NCI-H1436 (cell line): ENCODE results near the gene FCN1.

Experiments used
- DNase-seq: peaks from one replicate; lab custom pipeline; 2025; lab: John Stamatoyannopoulos, UW

FCN1 gene

DNA sequence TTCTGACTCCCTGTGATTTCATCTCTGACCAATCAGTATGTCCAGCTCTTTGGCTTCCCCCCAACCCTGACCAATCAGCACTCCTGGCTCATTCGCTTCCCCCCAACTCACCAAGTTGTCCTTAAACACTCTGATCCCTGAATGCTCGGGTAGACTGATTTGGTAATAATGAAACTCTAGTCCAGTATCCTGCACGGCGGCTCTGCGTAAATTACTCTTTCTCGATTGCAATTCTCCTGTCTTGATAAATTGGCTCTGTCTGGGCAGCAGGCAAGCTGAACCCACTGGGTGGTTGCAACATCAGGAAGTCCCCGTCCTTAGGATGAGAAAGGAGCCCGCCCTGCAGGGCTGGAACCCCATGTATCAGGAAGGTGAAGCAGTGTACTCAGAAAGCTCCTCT, 26.7 kb downstream of the FCN1 start:
- no peak for DNase-seq

DNA sequence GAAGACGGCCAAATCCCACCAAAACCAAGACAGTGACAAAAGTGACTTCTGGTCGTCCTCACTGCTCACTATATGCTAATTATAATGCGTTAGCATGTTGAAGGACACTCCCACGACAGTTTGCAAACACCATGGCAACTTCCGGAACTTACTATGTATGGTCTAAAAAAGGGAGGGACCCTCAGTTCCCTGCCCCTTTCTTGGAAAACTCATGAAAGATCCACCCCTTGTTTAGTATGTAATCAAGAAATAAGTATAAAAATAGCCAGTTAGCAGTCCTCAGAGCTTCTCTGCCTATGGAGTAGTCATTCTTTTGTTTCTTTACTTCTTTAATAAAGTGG, 27.6 kb downstream of the FCN1 start:
- DNase-seq: no peak

DNA sequence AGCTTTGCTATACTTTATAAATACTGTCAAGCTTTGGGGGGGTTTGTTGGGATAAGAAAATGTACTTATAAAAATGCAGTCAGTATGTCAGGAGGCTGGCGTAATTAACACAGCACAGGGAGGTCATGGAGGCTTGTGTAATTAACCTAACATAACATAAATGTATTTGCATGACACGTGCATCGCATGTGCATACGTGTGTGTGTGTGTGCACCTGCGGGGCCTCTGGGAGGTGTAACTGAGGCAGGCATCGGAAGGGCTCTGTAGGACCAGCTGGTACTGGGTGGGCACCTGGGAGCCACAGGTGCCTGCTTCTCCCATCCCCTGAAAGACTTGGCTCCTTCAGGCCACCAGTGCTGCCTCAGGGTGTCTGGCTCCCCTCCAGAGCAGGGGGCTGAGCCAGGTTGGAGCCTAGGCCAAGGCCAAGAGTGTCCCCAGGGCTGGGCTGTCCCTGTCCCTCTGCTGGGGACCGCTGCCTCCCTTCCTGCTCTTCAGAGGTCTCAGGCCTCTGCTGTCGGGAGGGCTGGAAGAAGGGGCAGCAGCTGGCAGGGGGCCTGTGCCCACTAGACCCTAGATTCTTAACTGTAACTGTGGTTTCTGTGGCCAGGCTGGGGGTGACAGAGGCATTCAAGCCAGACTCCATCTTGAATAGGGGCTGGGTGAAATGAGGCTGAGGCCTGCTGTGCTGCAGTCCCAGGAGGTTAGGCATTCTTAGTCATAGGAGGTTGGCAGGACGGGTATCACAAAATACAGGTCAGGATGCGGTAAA, 28.1 kb downstream of the FCN1 start:
- DNase-seq: no peak

DNA sequence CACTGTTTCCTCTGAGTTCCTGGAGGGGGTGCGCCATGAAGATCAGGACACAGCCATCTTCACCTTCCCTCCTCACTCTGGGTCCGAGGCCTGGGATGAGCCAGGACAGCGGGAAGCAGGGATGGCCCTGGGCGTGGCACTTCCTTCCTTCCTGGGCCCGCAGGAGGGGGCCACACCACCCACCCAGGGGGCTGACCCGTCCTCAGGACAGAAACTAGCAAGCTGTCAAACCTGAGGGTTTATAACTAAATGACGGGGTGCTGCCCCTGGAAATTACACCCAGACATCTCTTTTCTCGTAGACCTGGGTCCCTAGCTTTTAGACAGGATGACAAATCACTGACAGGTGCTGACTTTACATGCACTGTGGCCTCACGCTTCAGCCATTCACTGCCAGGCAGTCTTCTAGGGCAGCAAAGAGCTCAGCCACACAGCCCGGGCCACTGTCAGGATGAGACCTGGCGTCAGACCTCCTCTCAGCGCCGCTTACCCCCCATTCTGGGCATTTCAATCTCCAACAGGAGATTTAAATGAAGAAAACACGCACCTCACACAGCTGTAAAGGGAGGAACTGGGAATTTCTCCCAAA, 29.0 kb downstream of the FCN1 start:
- no peak for DNase-seq

DNA sequence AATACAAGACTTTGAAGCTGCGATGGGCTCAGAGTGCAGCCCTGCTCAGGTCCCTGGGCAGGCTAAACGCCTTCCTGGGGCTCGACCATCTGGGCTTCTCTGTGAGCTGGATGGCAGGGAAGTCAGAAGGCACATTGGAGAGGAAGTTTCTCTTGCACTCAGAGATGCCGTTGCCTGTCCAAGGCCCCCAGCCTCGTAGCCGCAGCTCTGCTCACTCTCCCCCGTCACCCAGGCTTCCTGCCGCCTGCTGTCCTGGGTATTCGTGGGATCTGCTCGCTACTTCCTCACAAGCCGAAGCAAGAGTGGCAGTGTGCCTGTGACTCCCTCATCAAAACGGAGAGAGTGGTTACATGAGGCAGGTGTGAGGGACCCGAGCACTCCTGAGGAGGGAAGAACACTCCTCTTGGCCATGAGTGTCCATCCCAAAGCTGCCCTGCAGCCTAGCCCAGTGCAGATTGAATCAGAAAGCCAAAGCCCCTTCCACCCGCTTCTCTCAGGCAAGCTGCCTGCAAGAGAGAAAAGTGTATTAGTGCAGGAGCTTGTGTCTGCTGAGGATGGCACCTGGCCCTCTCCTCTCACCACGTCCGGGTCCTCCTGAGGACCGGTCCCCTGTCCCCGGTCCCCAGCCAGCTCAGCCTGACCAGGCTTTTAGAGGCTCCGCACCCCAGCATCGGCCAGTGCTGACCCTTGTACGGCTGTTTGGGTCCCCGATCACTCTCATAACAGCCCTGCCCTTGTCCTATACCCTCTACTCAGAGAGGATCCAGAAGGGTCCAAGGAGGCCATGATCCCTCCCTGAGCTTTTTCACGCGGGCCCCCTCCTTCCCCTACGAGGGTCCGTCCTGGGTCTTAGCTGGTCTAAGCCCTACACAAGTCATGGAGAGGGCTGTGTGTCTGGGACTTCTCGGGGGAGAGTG, 29.8 kb downstream of the FCN1 start:
- DNase-seq: no peak

DNA sequence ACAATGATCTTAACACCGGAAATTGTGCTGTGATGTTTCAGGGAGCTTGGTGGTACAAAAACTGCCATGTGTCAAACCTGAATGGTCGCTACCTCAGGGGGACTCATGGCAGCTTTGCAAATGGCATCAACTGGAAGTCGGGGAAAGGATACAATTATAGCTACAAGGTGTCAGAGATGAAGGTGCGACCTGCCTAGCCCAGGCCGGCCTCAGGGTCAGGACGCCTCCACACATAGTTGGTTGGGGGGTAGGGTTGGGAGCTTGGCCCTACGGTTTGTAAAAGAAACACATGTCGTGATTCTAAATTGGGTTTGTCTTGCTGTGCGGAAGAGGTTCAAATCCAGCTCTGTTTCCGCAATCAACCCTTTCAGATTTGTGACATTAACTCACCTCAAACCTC, 30.5 kb downstream of the FCN1 start:
- no peak for DNase-seq

DNA sequence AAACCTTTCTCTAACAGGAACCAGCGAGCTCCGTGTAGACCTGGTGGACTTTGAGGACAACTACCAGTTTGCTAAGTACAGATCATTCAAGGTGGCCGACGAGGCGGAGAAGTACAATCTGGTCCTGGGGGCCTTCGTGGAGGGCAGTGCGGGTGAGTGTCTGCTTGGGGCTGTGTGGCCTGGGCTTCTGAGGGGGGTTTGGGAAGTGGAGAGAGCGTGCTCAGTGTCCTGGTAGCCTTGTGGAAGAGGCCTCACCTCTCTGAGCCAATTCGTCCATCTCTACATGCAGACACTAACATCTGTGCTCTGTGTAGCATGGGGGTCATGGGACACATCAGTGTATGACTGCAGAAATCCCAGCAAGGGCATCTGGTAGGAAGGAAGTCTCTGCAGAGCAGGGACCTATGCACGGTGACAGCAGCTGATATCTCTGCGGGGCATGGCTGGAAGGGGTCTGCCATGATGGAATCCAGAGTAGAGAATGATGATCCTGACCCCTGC, 31.2 kb downstream of the FCN1 start:
- DNase-seq: no peak

DNA sequence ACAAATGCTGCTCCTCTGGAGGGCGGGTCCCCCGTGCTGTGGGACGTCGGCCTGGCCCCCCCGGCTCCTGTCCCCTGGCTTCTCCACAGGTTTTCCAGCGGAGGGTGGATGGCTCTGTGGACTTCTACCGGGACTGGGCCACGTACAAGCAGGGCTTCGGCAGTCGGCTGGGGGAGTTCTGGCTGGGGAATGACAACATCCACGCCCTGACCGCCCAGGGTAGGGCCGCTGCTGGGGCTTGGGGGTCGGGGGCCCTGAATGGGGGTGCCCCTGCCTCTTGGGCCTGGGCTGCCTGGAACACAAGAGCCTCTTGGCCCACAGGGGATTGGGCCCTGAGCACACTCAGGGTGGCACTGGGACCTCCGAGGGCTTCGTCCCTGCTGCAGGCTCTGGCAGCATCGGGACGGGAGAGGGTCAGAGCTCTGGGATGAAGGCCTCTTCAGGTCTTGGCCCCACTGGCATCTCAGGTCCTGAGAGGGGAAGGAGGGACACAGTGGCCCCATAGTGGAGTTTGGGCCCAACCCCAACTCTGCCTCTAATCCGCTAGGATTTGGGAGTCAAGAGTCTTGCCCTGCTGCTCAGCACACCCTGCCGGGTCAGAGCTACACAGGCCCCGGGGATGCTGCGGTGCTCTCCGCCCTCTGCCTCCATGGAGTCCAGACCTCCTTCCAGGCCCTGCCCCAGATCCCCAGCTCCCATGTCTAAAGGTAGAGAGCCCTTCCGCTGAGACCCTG, 31.9 kb downstream of the FCN1 start:
- no peak for DNase-seq

DNA sequence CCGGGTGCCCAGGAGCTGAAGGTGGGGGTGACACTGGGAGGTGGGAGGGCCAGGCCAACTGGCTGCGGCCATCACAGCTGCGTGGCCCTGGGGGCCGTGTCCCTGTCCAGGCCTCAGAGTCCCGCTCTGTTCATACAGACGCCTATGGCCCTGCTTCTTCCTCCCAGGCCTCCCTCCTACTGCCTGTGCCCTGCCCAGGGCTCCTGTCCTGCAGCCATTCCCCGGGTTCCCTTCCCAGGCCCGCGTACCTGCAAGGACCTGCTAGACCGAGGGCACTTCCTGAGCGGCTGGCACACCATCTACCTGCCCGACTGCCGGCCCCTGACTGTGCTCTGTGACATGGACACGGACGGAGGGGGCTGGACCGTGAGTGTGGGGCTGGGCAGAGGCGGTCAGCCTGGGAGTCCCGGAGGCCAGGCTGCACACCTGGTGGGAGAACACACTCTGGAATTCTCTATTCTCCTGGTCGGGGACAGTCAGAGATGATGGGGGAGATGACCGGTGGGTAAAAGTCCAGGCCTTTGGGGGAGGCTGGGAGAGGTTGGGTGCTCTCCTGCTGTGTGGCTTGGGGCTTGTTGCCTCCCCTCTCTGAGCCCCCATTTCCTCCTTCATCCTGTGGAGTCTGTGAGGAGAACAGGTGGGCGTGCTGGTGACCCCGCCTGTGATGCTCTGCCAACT, 32.6 kb downstream of the FCN1 start:
- DNase-seq: no peak

DNA sequence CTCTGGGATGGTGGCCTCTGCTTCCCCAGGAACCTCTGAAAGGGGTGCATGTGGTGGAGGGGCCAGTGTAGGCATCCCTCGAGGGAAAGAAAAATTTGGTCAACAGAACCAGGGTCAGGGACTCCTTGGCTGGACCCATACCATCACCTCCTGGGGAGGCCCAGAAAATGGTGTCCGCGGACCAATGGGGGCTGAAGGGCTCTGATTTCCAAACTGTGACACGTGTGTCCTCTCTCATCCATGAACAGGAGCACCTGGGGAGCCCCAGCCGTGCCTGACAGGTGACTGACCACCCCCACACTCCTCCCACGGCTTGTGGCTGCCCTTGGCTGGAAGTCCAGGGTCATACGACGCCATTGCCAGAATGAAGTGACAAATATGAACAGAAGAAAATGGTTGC, 33.2 kb downstream of the FCN1 start:
- no peak for DNase-seq

DNA sequence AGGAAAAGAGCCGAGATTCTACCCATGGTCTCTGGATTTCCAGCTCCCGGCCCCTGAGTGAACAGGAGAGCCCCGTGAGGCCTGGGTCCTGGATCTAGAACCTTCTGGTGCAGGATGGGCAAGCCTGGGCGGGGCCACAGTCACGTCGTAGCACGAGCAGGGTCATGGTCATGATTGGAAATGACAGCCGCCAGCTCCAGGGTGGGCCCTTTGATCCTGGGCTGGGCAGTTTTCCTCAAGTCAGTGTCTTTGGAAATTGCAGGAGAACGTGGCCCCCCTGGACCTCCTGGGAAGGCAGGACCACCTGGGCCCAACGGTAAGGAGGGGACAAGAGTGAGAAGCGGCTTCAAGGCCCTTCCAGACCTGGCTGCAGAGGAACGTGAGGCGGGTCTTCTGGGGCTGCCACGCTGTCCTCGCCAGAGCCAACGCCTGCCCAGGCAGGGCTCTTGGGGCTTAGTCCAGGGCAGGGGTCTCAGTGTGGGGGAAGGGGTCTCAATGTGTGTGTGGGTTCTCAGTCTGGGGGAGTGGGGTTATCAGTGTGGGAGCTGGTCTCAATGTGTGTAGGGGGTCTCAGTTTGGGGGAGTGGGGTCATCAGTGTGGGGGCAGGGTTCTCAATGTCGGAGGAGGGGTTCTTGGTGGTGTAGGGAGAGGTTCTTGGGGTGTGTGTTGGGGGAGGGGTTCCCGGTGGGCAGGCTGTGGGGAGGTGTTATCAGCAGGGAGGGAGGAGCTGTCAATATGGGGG, 34.5 kb downstream of the FCN1 start:
- no peak for DNase-seq

DNA sequence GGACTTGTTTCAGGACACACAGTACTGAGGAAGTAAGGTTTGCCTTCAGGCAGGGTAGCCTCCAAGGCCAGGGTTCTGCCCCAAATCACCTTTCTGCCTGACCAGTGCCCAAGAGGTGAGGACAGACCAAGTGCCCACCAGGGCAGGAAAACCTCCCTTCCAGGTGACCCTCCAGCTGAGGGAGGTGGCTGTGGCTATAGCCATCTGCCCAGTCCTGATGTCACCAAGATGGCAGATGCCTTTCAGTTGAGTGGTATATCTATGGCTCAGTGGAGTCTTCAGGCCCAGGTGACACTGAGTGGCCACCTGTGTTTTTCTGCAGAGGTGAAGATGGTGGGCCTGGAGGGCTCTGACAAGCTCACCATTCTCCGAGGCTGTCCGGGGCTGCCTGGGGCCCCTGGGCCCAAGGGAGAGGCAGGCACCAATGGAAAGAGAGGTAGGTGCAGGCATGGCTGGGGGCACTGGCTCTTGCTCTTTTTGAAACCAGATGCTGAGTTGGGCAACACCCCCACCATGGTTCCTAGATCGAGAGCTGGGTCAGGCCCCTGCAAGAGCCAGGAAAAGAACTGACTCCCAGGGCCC, 35.4 kb downstream of the FCN1 start:
- DNase-seq: no peak

DNA sequence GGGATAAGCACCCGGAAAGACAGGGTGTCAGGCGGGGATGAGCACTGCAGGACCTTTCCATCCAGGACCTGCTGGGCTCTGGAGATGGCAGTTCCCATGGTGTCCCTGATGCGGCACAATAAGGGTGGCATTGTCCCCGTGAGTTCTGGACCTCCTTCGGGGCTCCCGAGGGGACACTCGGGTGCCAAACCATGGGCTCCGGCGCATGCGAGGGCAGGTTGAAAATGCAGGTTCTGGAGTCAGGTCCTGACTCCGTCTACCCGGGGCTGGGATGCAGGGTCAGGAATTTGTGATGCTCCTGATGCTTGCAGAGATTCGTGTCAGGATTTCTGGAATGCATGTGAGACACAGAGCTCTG, 36.4 kb downstream of the FCN1 start:
- no peak for DNase-seq

DNA sequence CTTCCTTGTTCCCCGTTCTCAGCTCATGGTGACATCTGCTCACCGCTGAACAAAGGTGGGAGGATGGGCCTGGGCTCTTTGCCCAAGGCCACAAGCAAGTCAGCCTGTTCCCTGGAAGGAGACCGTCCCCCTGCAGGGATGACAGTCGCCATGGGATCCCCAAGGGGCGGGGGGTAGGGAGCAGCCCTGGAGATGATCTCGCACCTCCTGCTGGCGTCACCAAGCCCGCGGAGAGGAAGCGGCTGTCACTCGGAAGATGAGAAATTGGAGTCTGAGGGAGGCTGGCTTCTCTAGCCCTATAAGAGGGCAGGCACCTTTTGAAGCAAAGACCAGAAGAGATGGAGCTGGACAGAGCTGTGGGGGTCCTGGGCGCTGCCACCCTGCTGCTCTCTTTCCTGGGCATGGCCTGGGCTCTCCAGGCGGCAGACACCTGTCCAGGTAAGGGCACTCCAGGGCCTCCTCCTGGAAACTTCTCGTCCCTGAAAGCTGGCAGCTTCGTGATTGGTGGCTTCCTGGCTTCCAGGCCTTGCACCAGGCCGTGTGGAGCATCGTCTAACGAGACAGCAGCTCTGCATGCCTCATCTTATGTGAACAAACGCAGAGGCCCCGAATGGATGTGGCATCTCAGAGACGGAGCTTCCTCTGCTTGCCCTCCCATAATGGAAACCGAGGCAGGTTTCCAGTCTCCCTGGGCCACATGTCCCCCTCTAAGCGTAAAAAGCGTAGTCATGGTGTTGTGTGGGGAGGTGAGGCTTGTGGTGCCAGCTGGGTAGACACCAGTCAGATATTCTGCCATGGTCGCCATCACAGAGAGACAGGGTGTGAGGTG, 37.0 kb downstream of the FCN1 start, which contains the start of gene FCN2:
Gene FCN2 (plus strand): TSS at position 327 of the 829 bp plus-strand sequence. CDS start 12 bp downstream, at position 339.
- no peak for DNase-seq

DNA sequence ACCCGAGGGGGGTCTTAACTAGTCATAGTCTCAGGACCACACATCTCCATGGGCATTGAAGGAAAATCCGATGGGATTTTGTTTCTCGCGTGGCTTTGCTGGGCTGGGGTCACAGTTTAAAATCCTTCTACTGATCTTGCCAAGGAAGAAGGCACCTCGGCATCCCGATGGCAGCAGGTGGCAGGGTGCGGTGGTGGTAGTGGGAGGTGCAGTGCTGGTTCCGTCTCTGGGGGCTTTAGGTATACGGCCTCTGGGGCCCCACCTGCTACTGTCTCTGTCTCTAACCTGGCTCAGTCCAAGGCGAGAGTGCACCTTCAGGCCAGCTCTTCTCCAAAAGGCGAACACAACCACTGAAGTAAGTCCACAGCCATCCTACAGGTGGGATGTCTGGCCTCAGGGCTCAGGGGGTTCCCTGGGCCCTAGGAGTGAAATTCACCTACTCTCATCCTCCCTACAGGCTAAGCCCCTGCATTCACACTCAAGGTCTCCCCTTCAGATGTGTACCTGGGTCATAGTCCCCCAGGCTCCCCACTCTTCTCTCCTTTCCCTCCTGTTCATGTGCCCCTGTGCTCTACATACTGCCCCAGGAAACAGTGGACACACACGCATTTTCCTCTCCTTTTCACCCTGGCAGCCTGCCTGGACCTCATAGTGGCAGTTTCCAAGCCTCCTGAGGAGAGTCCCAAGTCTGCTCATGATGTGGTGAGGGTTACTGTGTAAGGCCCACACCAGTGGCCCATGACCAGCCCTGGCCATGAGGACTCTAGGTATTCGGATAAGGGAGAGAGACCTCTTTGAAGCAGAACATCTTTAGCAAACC, 37.8 kb downstream of the FCN1 start:
- no peak for DNase-seq

DNA sequence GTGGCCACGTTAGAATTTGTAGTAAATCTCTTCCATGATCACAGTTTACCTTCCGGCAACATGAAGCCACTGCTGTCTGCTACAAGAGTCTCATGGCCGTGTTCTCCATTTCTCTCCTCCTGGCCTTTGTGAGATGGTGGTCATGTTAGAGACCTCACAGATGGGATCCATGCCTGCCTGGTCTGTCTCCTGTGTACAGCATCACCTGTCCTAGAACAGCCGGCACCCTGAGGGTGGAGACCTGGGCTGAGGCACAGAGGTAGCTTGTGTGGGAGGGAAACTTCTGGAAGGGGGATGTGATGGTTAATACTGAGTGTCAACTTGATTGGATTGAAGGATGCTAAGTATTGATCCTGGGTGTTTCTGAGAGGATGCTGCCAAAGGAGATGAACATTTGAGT, 40.2 kb downstream of the FCN1 start:
- no peak for DNase-seq

DNA sequence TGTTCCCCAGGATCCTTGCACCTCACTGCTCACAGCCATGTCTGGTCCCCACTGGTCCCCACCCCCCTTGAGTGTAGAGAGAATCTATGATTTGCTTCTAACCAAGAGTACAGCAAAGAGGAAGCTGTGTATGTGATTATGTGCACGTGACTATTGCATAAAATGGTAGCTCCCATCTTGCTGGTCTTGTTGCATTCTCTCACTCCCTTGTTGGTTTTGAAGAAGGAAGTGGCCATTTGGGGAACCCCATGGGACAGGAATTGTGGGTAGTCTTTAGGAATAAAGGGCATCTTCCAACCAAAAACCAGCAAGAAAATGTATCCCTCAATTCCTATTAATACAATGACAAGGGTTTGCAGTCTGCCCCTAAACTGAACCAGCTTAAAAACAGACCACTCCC, 42.3 kb downstream of the FCN1 start:
- DNase-seq: no peak

DNA sequence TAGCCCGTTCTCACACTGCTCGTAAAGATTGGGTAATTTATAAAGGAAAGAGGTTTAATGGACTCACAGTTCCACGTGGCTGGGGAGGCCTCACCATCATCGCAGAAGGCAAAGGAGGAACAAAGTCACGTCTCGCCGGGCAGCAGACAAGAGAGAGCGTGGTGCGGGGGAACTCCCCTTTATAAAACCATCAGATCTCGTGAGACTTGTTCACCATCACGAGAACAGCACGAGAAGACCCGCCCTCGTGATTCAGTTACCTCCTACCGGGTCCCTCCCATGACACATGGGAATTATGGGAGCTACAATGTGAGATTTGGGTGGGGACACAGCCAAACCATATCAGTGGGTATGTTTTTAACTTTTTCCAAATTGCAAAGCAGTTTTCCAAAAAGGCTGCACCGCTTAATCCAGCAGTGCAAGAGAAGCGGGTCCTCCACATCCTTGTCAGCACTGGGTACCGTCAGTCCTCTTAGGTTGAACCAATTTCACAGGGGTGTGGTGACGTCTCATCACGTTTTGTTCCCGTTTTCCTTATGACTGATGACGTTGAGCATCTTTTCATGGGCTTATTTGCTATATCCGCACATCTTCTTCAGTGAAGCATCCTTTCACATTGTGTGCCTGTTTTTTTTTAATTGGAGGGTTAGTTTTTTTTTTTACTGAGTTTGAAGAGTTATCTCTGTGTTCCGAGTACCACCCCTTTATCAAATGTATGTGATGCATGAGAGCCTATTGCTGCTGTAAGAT, 45.1 kb downstream of the FCN1 start:
- no peak for DNase-seq
